ENCODE data around the gene GATC.
A peak's percentile ranks its signal among the peaks of the same experiment; 100 is the strongest.

The GATC gene
- 25.5 to 70.9 (median 66.7) reads per million in 9 experiments for total RNA-seq

GRCh38 chr12:120445911-120446843 lies at the start of gene GATC, which contains the start of gene TRIAP1:
Gene GATC (plus strand): TSS chr12:120446444. CDS start chr12:120446481, 37 bp downstream.
Gene TRIAP1 (minus strand): TSS chr12:120446384. CDS start chr12:120446372, 12 bp downstream.
- DNase-seq (peak; percentile 85 to 92 (median 89)), ATAC-seq (replicated peaks) (peak; percentile 94)
- H3K4me3 Mint-ChIP-seq: peak within 1 kb of the TSS; percentile 96 to 99
- peaks cover 18 to 19% of the 10 kb centered on the region in 2 donors for H3K4me1 Mint-ChIP-seq (ENCODE audit: low read depth in 2 of 2)
- H3K27me3 Mint-ChIP-seq: no peaks in the 10 kb centered on the region
- peak within 1 kb of the TSS; percentile 92 to 99 for H3K27ac Mint-ChIP-seq
- H3K9me3 Mint-ChIP-seq: no peaks in the 10 kb centered on the region
- peaks cover 60% of the 10 kb centered on the region for H3K36me3 Mint-ChIP-seq (ENCODE audit: insufficient read depth)

- Mint-ChIP-seq H3K9me3 (no peaks in the 10 kb centered on the region), H3K27me3 (peaks cover 47 to 84% of the 10 kb centered on the region in 2 donors)
These were observed 48.3 kb upstream of the GATC start for GRCh38 chr12:120397824-120398540.

GRCh38 chr12:120399531-120399930 lies 46.7 kb upstream of the GATC start:
- Mint-ChIP-seq H3K4me3 (no peak overlapping the region), H3K27ac (no peak overlapping the region), H3K27me3 (peaks cover 41 to 83% of the 10 kb centered on the region in 2 donors), H3K9me3 (no peaks in the 10 kb centered on the region), H3K36me3 (ENCODE audit: insufficient read depth) (no peaks in the 10 kb centered on the region), H3K4me1 (ENCODE audit: low read depth in 2 of 2) (peaks cover 0 to 4% of the 10 kb centered on the region in 2 donors)
- no peak for DNase-seq
- ATAC-seq (replicated peaks): no peak

More at GRCh38 chr12:120397824-120398540, 48.3 kb upstream of the GATC start:
- Mint-ChIP-seq H3K27ac (no peak overlapping the region), H3K36me3 (ENCODE audit: insufficient read depth) (no peaks in the 10 kb centered on the region), H3K4me3 (no peak overlapping the region), H3K4me1 (ENCODE audit: low read depth in 2 of 2) (peaks cover 0 to 4% of the 10 kb centered on the region in 2 donors)
- DNase-seq (no peak), ATAC-seq (replicated peaks) (no peak)

- Mint-ChIP-seq H3K27me3 (peaks cover 22 to 58% of the 10 kb centered on the region in 2 donors), H3K9me3 (no peaks in the 10 kb centered on the region), H3K4me3 (no peak overlapping the region), H3K27ac (no peak overlapping the region), H3K4me1 (ENCODE audit: low read depth in 2 of 2) (no peaks in the 10 kb centered on the region), H3K36me3 (ENCODE audit: insufficient read depth) (no peaks in the 10 kb centered on the region)
- DNase-seq (no peak), ATAC-seq (replicated peaks) (no peak)
These were observed 44.0 kb upstream of the GATC start for GRCh38 chr12:120402217-120402616.

GRCh38 chr12:120403869-120404268 lies 42.4 kb upstream of the GATC start:
- no peak overlapping the region for H3K27ac Mint-ChIP-seq
- no peak for DNase-seq
- ATAC-seq (replicated peaks): no peak
- H3K36me3 Mint-ChIP-seq (ENCODE audit: insufficient read depth): no peaks in the 10 kb centered on the region
- H3K27me3 Mint-ChIP-seq: peaks cover 15 to 45% of the 10 kb centered on the region in 2 donors
- H3K4me1 Mint-ChIP-seq (ENCODE audit: low read depth in 2 of 2): no peaks in the 10 kb centered on the region
- H3K9me3 Mint-ChIP-seq: no peaks in the 10 kb centered on the region
- no peak overlapping the region for H3K4me3 Mint-ChIP-seq

GRCh38 chr12:120404271-120404670 lies 42.0 kb upstream of the GATC start:
- H3K27ac Mint-ChIP-seq: no peak overlapping the region

GRCh38 chr12:120406069-120406468 lies 40.2 kb upstream of the GATC start:
- Mint-ChIP-seq H3K36me3 (ENCODE audit: insufficient read depth) (no peaks in the 10 kb centered on the region), H3K27me3 (peaks cover 8 to 29% of the 10 kb centered on the region in 2 donors), H3K4me1 (ENCODE audit: low read depth in 2 of 2) (no peaks in the 10 kb centered on the region), H3K27ac (no peak overlapping the region), H3K9me3 (no peaks in the 10 kb centered on the region), H3K4me3 (no peak overlapping the region)
- DNase-seq (no peak), ATAC-seq (replicated peaks) (no peak)

More at GRCh38 chr12:120404271-120404670, 42.0 kb upstream of the GATC start:
- Mint-ChIP-seq H3K4me3 (no peak overlapping the region), H3K36me3 (ENCODE audit: insufficient read depth) (no peaks in the 10 kb centered on the region), H3K27me3 (peaks cover 15 to 43% of the 10 kb centered on the region in 2 donors), H3K9me3 (no peaks in the 10 kb centered on the region), H3K4me1 (ENCODE audit: low read depth in 2 of 2) (no peaks in the 10 kb centered on the region)
- ATAC-seq (replicated peaks) (no peak), DNase-seq (no peak)

GRCh38 chr12:120406553-120406952 lies 39.7 kb upstream of the GATC start:
- no peak overlapping the region for H3K27ac Mint-ChIP-seq
- DNase-seq: no peak
- no peak overlapping the region for H3K4me3 Mint-ChIP-seq
- H3K27me3 Mint-ChIP-seq: peaks cover 8 to 28% of the 10 kb centered on the region in 2 donors
- no peak for ATAC-seq (replicated peaks)
- H3K36me3 Mint-ChIP-seq (ENCODE audit: insufficient read depth): no peaks in the 10 kb centered on the region
- H3K9me3 Mint-ChIP-seq: no peaks in the 10 kb centered on the region
- H3K4me1 Mint-ChIP-seq (ENCODE audit: low read depth in 2 of 2): no peaks in the 10 kb centered on the region

GRCh38 chr12:120408771-120409170 lies 37.5 kb upstream of the GATC start:
- H3K4me1 Mint-ChIP-seq (ENCODE audit: low read depth in 2 of 2): no peaks in the 10 kb centered on the region

GRCh38 chr12:120412421-120412820 lies 33.8 kb upstream of the GATC start:
- no peak overlapping the region for H3K27ac Mint-ChIP-seq
- H3K4me1 Mint-ChIP-seq (ENCODE audit: low read depth in 2 of 2): no peaks in the 10 kb centered on the region
- no peaks in the 10 kb centered on the region for H3K36me3 Mint-ChIP-seq (ENCODE audit: insufficient read depth)
- H3K9me3 Mint-ChIP-seq: no peaks in the 10 kb centered on the region
- ATAC-seq (replicated peaks): no peak
- peaks cover 8 to 38% of the 10 kb centered on the region in 2 donors for H3K27me3 Mint-ChIP-seq
- no peak overlapping the region for H3K4me3 Mint-ChIP-seq
- no peak for DNase-seq

More at GRCh38 chr12:120408771-120409170, 37.5 kb upstream of the GATC start:
- DNase-seq (no peak), ATAC-seq (replicated peaks) (no peak)
- no peak overlapping the region for H3K4me3 Mint-ChIP-seq
- H3K9me3 Mint-ChIP-seq: no peaks in the 10 kb centered on the region
- H3K36me3 Mint-ChIP-seq (ENCODE audit: insufficient read depth): no peaks in the 10 kb centered on the region
- peaks cover 8 to 22% of the 10 kb centered on the region in 2 donors for H3K27me3 Mint-ChIP-seq
- H3K27ac Mint-ChIP-seq: no peak overlapping the region

GRCh38 chr12:120413901-120414695 lies 32.1 kb upstream of the GATC start:
- H3K4me3 Mint-ChIP-seq: no peak overlapping the region
- no peak for DNase-seq

GRCh38 chr12:120416490-120417216 lies 29.6 kb upstream of the GATC start:
- ATAC-seq (replicated peaks): no peak
- Mint-ChIP-seq H3K36me3 (ENCODE audit: insufficient read depth) (no peaks in the 10 kb centered on the region), H3K27me3 (peaks cover 8 to 48% of the 10 kb centered on the region in 2 donors), H3K4me1 (ENCODE audit: low read depth in 2 of 2) (no peaks in the 10 kb centered on the region), H3K4me3 (no peak overlapping the region), H3K9me3 (no peaks in the 10 kb centered on the region), H3K27ac (no peak overlapping the region)
- DNase-seq: no peak

More at GRCh38 chr12:120413901-120414695, 32.1 kb upstream of the GATC start:
- H3K4me1 Mint-ChIP-seq (ENCODE audit: low read depth in 2 of 2): no peaks in the 10 kb centered on the region
- no peak for ATAC-seq (replicated peaks)
- no peak overlapping the region for H3K27ac Mint-ChIP-seq
- H3K9me3 Mint-ChIP-seq: no peaks in the 10 kb centered on the region
- H3K27me3 Mint-ChIP-seq: peaks cover 8 to 48% of the 10 kb centered on the region in 2 donors
- H3K36me3 Mint-ChIP-seq (ENCODE audit: insufficient read depth): no peaks in the 10 kb centered on the region

Data from effector memory CD8-positive, alpha-beta T cell (primary cell).